HepG2 (cell line): ENCODE results near the gene IRGQ. TPM values are rescaled to one million over a fixed set of nuclear protein-coding genes. Genes with fewer than 3 reads are reported as not detected.

Source experiments
- JUNB ChIP-seq: sonication (generic); formaldehyde crosslinking; IDR thresholded peaks from 2 replicates; pipeline ENCODE4 v1.8.0; 2022; ENCODE audit warnings: missing genetic modification reagents, mild to moderate bottlenecking, borderline replicate concordance
- KDM3A ChIP-seq: IDR thresholded peaks from 2 replicates; pipeline ENCODE4 v1.6.1; 2018; ENCODE audit warnings: low read depth, missing compliant biosample characterization
- KDM6A ChIP-seq: IDR thresholded peaks from 2 replicates; pipeline ENCODE4 v1.6.1; 2016; ENCODE audit warnings: low read depth
- LRRFIP1 ChIP-seq: sonication (generic); formaldehyde crosslinking; conservative IDR thresholded peaks from 2 replicates; pipeline ENCODE4 v1.4.0; 2020; ENCODE audit warnings: missing genetic modification reagents
- RFX1 ChIP-seq: fragments of 450-650 bp; IDR thresholded peaks from 2 replicates; pipeline ENCODE4 v1.6.1; 2017
- SNAPC5 ChIP-seq: sonication (generic); formaldehyde crosslinking; IDR thresholded peaks from 2 replicates; pipeline ENCODE4 v1.8.1; 2023; ENCODE audit warnings: mild to moderate bottlenecking, missing genetic modification reagents, borderline replicate concordance
- SP5 ChIP-seq: IDR thresholded peaks from 2 replicates; pipeline ENCODE4 v1.6.1; 2016; ENCODE audit warnings: low read depth, borderline replicate concordance
- THAP7 ChIP-seq: sonication (generic); formaldehyde crosslinking; IDR thresholded peaks from 2 replicates; pipeline ENCODE4 v1.8.1; 2023; ENCODE audit warnings: mild to moderate bottlenecking, missing genetic modification reagents
- ZIK1 ChIP-seq: sonication (generic); formaldehyde crosslinking; IDR thresholded peaks from 2 replicates; pipeline ENCODE4 v1.5.0; 2020; ENCODE audit warnings: mild to moderate bottlenecking, low read depth, missing genetic modification reagents, borderline replicate concordance
- ZNF121 ChIP-seq: sonication (generic); formaldehyde crosslinking; IDR thresholded peaks from 2 replicates; pipeline ENCODE4 v1.5.0; 2020; ENCODE audit warnings: mild to moderate bottlenecking, missing genetic modification reagents
- ZNF17 ChIP-seq: sonication (generic); formaldehyde crosslinking; IDR thresholded peaks from 2 replicates; pipeline ENCODE4 v1.5.0; 2020; ENCODE audit warnings: mild to moderate bottlenecking, missing genetic modification reagents
- ZNF205 ChIP-seq: IDR thresholded peaks from 2 replicates; pipeline ENCODE4 v1.6.1; 2018; ENCODE audit warnings: missing biosample characterization, missing genetic modification reagents
- ZNF207 ChIP-seq: fragments of 450-650 bp; IDR thresholded peaks from 2 replicates; pipeline ENCODE4 v1.6.1; 2016; ENCODE audit warnings: antibody characterized with exemption, borderline replicate concordance
- ZNF280D ChIP-seq: sonication (generic); formaldehyde crosslinking; IDR thresholded peaks from 2 replicates; pipeline ENCODE4 v1.5.1; 2020; ENCODE audit warnings: mild to moderate bottlenecking, missing genetic modification reagents
- ZNF619 ChIP-seq: sonication (generic); formaldehyde crosslinking; IDR thresholded peaks from 2 replicates; pipeline ENCODE4 v1.4.0; 2020; ENCODE audit warnings: mild to moderate bottlenecking, missing genetic modification reagents
- ZNF660 ChIP-seq: sonication (generic); formaldehyde crosslinking; IDR thresholded peaks from 2 replicates; pipeline ENCODE4 v1.5.1; 2020; ENCODE audit warnings: mild to moderate bottlenecking, low read depth, missing genetic modification reagents, borderline replicate concordance
- ZNF781 ChIP-seq: sonication (generic); formaldehyde crosslinking; IDR thresholded peaks from 2 replicates; pipeline ENCODE4 v1.5.1; 2020; ENCODE audit warnings: borderline replicate concordance, mild to moderate bottlenecking, missing genetic modification reagents; ENCODE audit errors: not compliant biosample characterization
- polyA plus RNA-seq, 8 experiments: library from polyadenylated mRNA; depleted of rRNA in 3 of 8; stranded (reverse) in 7 of 8; unstranded in 1 of 8; fragments of >200 nt; fragmentation: Illumina TruSeq in 4 of 8; extraction: Trizol in 4 of 8; gene quantifications; 2 replicates each; pipeline versions ENCODE4 v1.2.1 to v1.2.3, GENCODE V29; 2011 to 2016; ENCODE audit warnings: low read depth in 4 of 8, missing spikeins in 1 of 8, mixed read lengths in 1 of 8; ENCODE audit not compliant: insufficient read depth in 1 of 8
- total RNA-seq, 5 experiments: library from RNA; depleted of rRNA; stranded (reverse); fragments of >200 nt; fragmentation: Illumina TruSeq; extraction: Trizol; gene quantifications; 2 replicates each; pipeline ENCODE4 v1.2.3, GENCODE V29; 2016; ENCODE audit warnings: low read depth in 1 of 5
- TF ChIP-seq, protein P1 (sequence below): sonication (generic); formaldehyde crosslinking; IDR thresholded peaks from 2 replicates; pipeline ENCODE4 v1.8.1; 2023; ENCODE audit warnings: mild to moderate bottlenecking, missing genetic modification reagents
- TF ChIP-seq, protein P2 (sequence below): sonication (generic); formaldehyde crosslinking; IDR thresholded peaks from 2 replicates; pipeline ENCODE4 v1.9.0; 2022; ENCODE audit warnings: low read depth, missing genetic modification reagents

IRGQ gene
- total and polyA plus RNA-seq, 2 of the 13 experiments (the other 11 are each of a cell fraction or from before 2014, with no cell fraction given): 11.6 to 12.4 TPM

- TF ChIP-seq KDM3A (CRISPR knock-in tag) (peak; percentile 36; the same call in 1 of the 2 replicates), ZNF619 (no peak), SNAPC5 (no peak), JUNB (CRISPR knock-in tag) (no peak), ZNF17 (no peak; the same call in 1 of the 2 replicates), ZNF280D (CRISPR knock-in tag) (0 out of 2 replicates have a peak, but pooled peaks have one; percentile 40), RFX1 (no peak), ZNF781 (CRISPR knock-in tag) (peak; percentile 39), ZNF207 (no peak), ZNF205 (CRISPR knock-in tag) (no peak), KDM6A (CRISPR knock-in tag) (no peak), ZNF121 (CRISPR knock-in tag) (peak; percentile 91), ZNF660 (CRISPR knock-in tag) (no peak), LRRFIP1 (CRISPR knock-in tag) (no peak), ZIK1 (CRISPR knock-in tag) (no peak), SP5 (CRISPR knock-in tag) (no peak), THAP7 (CRISPR knock-in tag) (no peak)
- TF ChIP-seq, protein P1, sequence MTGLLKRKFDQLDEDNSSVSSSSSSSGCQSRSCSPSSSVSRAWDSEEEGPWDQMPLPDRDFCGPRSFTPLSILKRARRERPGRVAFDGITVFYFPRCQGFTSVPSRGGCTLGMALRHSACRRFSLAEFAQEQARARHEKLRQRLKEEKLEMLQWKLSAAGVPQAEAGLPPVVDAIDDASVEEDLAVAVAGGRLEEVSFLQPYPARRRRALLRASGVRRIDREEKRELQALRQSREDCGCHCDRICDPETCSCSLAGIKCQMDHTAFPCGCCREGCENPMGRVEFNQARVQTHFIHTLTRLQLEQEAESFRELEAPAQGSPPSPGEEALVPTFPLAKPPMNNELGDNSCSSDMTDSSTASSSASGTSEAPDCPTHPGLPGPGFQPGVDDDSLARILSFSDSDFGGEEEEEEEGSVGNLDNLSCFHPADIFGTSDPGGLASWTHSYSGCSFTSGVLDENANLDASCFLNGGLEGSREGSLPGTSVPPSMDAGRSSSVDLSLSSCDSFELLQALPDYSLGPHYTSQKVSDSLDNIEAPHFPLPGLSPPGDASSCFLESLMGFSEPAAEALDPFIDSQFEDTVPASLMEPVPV: no peak
- TF ChIP-seq, protein P2, sequence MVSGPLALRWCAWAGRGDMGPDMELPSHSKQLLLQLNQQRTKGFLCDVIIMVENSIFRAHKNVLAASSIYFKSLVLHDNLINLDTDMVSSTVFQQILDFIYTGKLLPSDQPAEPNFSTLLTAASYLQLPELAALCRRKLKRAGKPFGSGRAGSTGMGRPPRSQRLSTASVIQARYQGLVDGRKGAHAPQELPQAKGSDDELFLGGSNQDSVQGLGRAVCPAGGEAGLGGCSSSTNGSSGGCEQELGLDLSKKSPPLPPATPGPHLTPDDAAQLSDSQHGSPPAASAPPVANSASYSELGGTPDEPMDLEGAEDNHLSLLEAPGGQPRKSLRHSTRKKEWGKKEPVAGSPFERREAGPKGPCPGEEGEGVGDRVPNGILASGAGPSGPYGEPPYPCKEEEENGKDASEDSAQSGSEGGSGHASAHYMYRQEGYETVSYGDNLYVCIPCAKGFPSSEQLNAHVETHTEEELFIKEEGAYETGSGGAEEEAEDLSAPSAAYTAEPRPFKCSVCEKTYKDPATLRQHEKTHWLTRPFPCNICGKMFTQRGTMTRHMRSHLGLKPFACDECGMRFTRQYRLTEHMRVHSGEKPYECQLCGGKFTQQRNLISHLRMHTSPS (CRISPR knock-in tag): no peak
Measured at GRCh38 chr19:43594710-43595604, 977 bp downstream of the IRGQ start (continued).
